T-helper 2 cell treated with Interferon-gamma antibody and Interleukin-4, amounts not matched to agents 5 μg/mL and 100 μg/mL, for 36 hours (primary cell): ENCODE data around the gene CIAPIN1.

Experiments used
- DNase-seq: peaks from one replicate; pipeline ENCODE4 v3.0.0; 2021; ENCODE audit warnings: low spot score
- H3K27ac Mint-ChIP-seq: one replicate; pipeline ENCODE4 v1.8.0; 2021; ENCODE audit warnings: mild to moderate bottlenecking, mixed read lengths
- H3K27me3 Mint-ChIP-seq: one replicate; pipeline ENCODE4 v1.8.0; 2021; ENCODE audit warnings: low read depth, mixed read lengths
- H3K36me3 Mint-ChIP-seq: one replicate; pipeline ENCODE4 v1.8.0; 2021; ENCODE audit warnings: low read depth, mixed read lengths
- H3K4me1 Mint-ChIP-seq: one replicate; pipeline ENCODE4 v1.8.0; 2021; ENCODE audit warnings: low read depth, mixed read lengths
- H3K4me3 Mint-ChIP-seq: one replicate; pipeline ENCODE4 v1.8.0; 2022; ENCODE audit warnings: mild to moderate bottlenecking, moderate library complexity, mixed read lengths
- H3K9me3 Mint-ChIP-seq: one replicate; pipeline ENCODE4 v1.8.0; 2021; ENCODE audit warnings: mixed read lengths

Gene CIAPIN1

GRCh38 chr16:57394444-57394843 is 52.7 kb downstream of the CIAPIN1 start:
- H3K27me3 Mint-ChIP-seq = peaks cover 6% of the 10 kb centered on the region
- H3K4me3 Mint-ChIP-seq = no peak overlapping the region
- H3K4me1 Mint-ChIP-seq = no peaks in the 10 kb centered on the region
- DNase-seq = no peak
- H3K27ac Mint-ChIP-seq = no peak overlapping the region
- H3K36me3 Mint-ChIP-seq = no peaks in the 10 kb centered on the region
- H3K9me3 Mint-ChIP-seq = no peaks in the 10 kb centered on the region

DNA sequence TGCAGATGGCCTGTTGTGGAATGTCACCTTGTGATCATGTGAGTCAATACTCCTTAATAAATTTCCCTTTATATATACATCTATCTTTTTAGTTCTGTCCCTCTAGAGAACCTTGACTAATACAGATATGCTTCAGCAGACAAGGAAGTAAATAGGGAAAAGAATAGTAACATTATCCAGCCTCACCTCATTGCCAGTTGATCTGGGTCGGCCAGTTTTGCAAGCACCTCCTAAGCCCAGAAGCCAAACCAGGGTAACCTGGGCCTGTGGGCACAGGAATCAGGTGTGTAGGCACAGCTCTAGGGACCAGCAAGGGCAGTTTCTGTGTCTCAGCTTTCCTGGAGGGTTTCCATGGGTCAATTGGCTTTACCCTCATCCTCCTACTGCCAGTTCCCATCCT is 54.5 kb downstream of the CIAPIN1 start:
- Mint-ChIP-seq H3K27ac (no peak overlapping the region), H3K4me1 (peaks cover 2% of the 10 kb centered on the region), H3K9me3 (no peaks in the 10 kb centered on the region), H3K4me3 (no peak overlapping the region), H3K36me3 (no peaks in the 10 kb centered on the region), H3K27me3 (peaks cover 6% of the 10 kb centered on the region)
- no peak for DNase-seq

DNA sequence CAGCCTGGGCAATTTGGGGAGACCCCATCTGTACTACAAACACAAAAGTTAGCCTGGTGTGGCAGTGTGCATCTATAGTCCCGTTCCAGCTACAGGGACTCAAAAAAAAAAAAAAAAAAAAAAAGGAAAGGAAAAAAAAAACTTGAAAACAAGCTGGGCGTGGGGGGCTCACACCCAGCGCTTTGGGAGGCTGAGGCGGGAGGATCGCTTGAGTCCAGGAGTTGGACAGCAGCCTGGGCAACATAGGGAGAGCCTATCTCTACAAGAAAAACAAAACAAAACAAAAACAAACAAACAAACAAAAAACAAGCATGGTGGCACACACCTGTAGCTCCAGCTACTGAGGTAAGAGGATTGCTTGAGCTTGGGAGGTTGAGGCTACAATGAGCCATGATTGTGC is 55.5 kb downstream of the CIAPIN1 start:
- no peak overlapping the region for H3K4me3 Mint-ChIP-seq
- H3K36me3 Mint-ChIP-seq = no peaks in the 10 kb centered on the region
- H3K9me3 Mint-ChIP-seq = no peaks in the 10 kb centered on the region
- peaks cover 6% of the 10 kb centered on the region for H3K27me3 Mint-ChIP-seq
- no peak for DNase-seq
- H3K27ac Mint-ChIP-seq = no peak overlapping the region
- peaks cover 2% of the 10 kb centered on the region for H3K4me1 Mint-ChIP-seq

DNA sequence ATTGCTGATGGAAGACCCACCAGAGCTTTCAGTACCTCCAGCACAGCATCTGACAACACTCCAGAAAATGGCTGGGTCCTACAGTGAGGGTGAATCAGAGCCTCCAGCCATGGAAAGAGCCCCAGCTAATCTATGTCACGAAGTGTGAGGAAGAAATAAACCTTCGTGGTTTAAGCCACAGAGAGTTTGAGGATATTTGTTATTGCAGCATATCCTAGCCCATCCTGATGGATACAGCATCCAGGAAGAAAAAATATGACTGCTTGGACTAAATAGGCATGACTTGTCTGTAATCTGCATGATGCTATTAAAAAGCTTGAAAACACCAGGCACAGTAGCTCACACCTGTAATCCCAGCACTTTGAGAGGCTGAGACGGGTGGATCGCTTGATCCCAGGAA is 55.9 kb downstream of the CIAPIN1 start:
- no peak for DNase-seq
- H3K9me3 Mint-ChIP-seq = no peaks in the 10 kb centered on the region
- peaks cover 6% of the 10 kb centered on the region for H3K27me3 Mint-ChIP-seq
- no peak overlapping the region for H3K27ac Mint-ChIP-seq
- H3K36me3 Mint-ChIP-seq = no peaks in the 10 kb centered on the region
- H3K4me1 Mint-ChIP-seq = peaks cover 2% of the 10 kb centered on the region
- no peak overlapping the region for H3K4me3 Mint-ChIP-seq

DNA sequence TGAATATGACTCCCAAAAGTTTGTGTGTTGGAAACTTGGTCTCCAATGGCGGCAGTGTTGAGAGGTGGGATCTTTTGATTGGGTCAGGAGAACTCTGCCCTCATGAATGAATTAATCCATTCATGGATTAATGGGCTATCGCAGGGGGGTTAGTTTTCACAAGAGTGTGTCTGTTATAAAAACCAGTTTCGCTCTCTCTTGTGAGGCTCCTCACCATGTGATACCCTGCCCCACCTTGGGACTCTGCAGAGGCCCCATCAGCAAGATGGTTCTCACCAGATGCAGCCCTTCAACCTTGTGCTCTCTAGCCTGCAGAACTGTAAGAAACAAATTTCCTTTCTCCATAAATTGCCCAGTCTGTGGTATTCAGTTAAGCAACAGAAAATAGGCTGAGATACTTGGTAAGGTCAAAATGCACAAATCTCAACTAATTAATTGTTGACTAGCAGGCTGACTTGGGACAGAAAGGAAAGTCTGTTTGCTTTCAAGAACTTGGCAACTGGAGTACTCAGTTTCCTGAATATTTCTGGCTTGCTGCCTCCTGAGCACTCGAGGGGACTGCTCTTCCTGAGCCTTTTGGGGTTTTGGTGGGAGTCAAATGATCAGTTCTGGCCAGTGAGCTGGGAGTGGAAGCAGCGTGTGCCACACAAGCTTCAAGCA is 56.4 kb downstream of the CIAPIN1 start:
- Mint-ChIP-seq H3K36me3 (no peaks in the 10 kb centered on the region), H3K4me3 (no peak overlapping the region), H3K27ac (no peak overlapping the region), H3K9me3 (no peaks in the 10 kb centered on the region), H3K27me3 (peaks cover 6% of the 10 kb centered on the region), H3K4me1 (peaks cover 2% of the 10 kb centered on the region)
- no peak for DNase-seq

DNA sequence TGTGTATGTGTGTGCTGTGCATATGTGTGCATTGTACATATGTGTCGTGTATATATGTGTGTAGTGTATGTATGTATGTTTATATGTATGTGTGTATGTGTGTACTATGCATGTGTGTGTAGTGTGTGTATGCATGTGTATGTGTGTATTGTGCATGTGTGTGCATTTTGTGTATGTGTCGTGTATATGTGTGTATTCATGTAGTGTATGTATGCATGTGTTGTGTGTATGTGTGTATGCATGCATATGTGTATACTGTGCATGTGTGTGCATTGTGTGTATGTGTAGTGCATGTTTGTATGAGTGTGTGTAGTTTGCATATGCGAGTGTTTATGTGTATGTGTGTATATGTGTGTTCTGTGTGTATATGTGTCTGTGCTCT is 58.1 kb downstream of the CIAPIN1 start:
- Mint-ChIP-seq H3K4me1 (peaks cover 2% of the 10 kb centered on the region), H3K27me3 (peaks cover 6% of the 10 kb centered on the region), H3K36me3 (no peaks in the 10 kb centered on the region), H3K27ac (no peak overlapping the region), H3K9me3 (no peaks in the 10 kb centered on the region), H3K4me3 (no peak overlapping the region)
- no peak for DNase-seq

DNA sequence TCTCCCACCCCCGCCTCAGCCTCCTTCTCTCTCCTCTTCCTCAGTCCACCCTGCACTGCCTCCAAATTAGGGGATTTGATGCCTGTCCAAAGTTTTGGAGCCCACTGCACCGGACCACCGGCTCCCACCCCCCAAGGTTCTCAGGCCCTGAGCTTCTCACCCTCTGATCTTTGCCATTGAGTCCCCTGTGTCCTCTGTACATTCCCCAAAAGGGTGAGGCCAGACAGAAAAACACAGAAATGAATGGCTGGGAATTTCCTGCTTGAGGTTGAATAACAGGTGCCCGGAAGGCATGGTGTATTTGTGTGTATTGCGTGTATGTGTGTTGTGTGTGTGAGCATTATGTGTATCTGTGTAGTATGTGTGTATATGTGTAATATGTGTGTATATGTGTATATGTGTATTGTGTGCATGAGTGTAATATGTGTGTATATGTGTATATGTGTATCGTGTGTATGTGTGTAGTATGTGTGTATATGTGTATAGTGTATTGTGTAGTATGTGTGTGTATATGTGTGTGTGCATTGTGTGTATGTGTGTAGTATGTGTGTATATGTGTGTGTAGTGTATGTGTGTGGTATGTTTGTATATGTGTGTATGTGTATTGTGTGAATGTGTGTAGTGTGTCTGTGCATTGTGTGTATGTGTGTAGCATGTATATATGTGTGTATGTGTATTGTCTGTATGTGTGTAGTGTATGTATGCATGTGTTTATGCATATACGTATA is 58.7 kb downstream of the CIAPIN1 start:
- no peak overlapping the region for H3K27ac Mint-ChIP-seq
- peaks cover 2% of the 10 kb centered on the region for H3K4me1 Mint-ChIP-seq
- H3K4me3 Mint-ChIP-seq = no peak overlapping the region
- peaks cover 6% of the 10 kb centered on the region for H3K27me3 Mint-ChIP-seq
- H3K9me3 Mint-ChIP-seq = no peaks in the 10 kb centered on the region
- H3K36me3 Mint-ChIP-seq = no peaks in the 10 kb centered on the region
- DNase-seq = no peak

DNA sequence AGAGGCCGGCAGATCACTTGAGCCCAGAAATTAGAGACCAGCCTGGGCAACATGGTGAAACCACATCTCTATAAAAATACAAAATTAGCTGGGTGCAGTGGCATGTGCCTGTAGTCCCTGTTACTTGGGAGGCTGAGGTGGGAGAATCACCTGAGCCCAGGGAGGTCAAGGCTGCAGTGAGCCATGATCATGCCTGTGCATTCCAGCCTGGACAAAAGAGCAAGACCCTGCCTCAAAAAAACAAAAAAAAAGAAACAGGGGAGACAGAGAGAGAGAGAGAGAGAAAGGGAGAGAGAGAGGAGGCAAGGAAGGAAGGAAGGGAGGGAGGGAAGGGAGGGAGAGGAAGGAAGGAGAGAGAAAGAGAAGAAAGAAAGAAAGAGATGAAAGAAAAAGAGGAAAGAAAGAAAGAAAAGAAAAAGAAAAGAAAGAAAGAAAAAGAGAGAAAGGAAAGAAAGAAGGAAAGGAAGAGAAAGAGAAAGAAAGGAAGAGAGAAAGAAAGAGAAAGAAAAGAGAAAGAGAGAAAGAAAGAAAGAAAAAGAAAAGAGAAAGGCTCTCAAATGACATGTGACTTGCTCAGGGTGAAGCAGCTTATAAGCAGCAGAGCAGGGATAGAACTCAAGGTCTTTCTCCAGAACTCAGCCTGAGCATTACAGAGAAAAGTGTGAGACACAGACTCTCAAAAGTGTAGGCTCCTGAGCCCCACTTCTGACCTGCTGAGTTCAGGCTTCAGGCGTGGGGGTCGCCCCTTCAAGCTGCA is 59.4 kb downstream of the CIAPIN1 start:
- no peaks in the 10 kb centered on the region for H3K36me3 Mint-ChIP-seq
- DNase-seq = no peak
- H3K27me3 Mint-ChIP-seq = peaks cover 6% of the 10 kb centered on the region
- H3K9me3 Mint-ChIP-seq = no peaks in the 10 kb centered on the region
- no peak overlapping the region for H3K27ac Mint-ChIP-seq
- H3K4me3 Mint-ChIP-seq = no peak overlapping the region
- peaks cover 2% of the 10 kb centered on the region for H3K4me1 Mint-ChIP-seq

DNA sequence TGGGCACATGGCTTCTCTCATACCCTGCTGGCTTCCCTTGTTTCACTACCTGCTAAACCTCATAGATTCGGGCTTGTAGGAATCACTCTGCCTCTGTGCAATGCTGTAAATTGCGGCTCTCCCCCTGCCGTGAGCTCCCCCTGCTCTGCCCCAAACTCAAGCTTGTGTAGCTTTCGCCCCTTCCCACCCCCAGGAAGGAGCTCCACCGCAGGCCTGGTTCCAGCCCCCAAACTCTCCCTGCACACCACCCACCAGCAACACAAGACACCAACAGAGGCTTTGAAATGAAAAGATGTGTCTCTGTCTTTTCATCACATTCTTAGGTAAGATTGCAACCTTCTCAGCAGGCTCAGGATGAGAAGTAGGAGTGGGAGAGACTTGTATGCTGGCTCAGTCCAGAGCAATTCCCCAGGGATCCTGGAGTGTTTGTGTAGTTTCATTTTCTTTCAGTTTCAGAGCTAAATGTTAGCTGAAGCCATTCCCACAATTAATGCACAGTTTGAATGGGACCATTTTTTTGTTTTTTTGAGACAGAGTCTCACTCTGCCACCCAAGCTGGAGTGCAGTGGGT is 60.7 kb downstream of the CIAPIN1 start:
- DNase-seq = no peak
- Mint-ChIP-seq H3K4me3 (no peak overlapping the region), H3K4me1 (peaks cover 2% of the 10 kb centered on the region)

DNA sequence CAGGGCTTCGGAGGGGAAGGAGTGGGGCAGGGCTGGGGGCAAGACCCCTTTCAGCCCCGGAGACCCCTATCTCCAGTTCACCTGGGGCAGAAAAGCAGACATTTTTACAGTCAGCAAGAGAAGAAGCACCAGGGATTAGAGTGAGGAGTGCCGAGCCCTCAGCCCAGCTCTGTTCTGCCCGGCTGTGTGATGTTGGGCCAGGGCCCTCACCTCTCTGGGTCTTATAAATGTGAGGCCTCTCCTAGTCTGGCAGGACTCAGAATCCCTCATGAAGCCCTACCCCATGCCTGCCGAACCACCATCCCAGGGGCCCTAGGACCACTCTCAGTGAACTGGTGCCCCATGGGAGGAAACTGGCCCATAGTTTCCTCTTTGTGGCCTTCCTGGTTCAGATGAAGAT is 62.1 kb downstream of the CIAPIN1 start:
- no peak overlapping the region for H3K27ac Mint-ChIP-seq
- H3K9me3 Mint-ChIP-seq = no peaks in the 10 kb centered on the region
- peaks cover 4% of the 10 kb centered on the region for H3K27me3 Mint-ChIP-seq
- DNase-seq = no peak
- H3K4me3 Mint-ChIP-seq = no peak overlapping the region
- peaks cover 2% of the 10 kb centered on the region for H3K4me1 Mint-ChIP-seq
- no peaks in the 10 kb centered on the region for H3K36me3 Mint-ChIP-seq

More for the DNA sequence above, 60.7 kb downstream of the CIAPIN1 start:
- no peaks in the 10 kb centered on the region for H3K36me3 Mint-ChIP-seq
- H3K27me3 Mint-ChIP-seq = peaks cover 6% of the 10 kb centered on the region
- no peak overlapping the region for H3K27ac Mint-ChIP-seq
- H3K9me3 Mint-ChIP-seq = no peaks in the 10 kb centered on the region

- Mint-ChIP-seq H3K27me3 (no peaks in the 10 kb centered on the region), H3K36me3 (no peaks in the 10 kb centered on the region), H3K4me1 (peaks cover 2% of the 10 kb centered on the region), H3K9me3 (no peaks in the 10 kb centered on the region), H3K4me3 (no peak overlapping the region), H3K27ac (no peak overlapping the region)
- no peak for DNase-seq
These were observed 62.7 kb downstream of the CIAPIN1 start for GRCh38 chr16:57384248-57385070.

- H3K27me3 Mint-ChIP-seq = no peaks in the 10 kb centered on the region
- no peaks in the 10 kb centered on the region for H3K9me3 Mint-ChIP-seq
- H3K4me3 Mint-ChIP-seq = no peak overlapping the region
- no peak for DNase-seq
- no peaks in the 10 kb centered on the region for H3K36me3 Mint-ChIP-seq
- H3K4me1 Mint-ChIP-seq = peaks cover 2% of the 10 kb centered on the region
- no peak overlapping the region for H3K27ac Mint-ChIP-seq
These were observed 63.6 kb downstream of the CIAPIN1 start for GRCh38 chr16:57383276-57384247.
